Activated naive CD4-positive, alpha-beta T cell treated with anti-CD3 and anti-CD28 coated beads, Interleukin-2, amount 10 ng/mL, durations not matched to agents 7 days and 5 days (primary cell): ENCODE data around the gene ZC3H6.
A peak's percentile ranks its signal among the peaks of the same experiment; 100 is the strongest.
"Not testable (repeated sequence)": the region's sequence is repeated elsewhere in the genome, so short reads cannot be mapped to it uniquely, and the experiment has no call there.

ENCODE experiments used
- CTCF ChIA-PET: fragments of 350-600 bp; sonication (Branson Sonifier 250); formaldehyde crosslinking; loops from one replicate; lab custom pipeline; 2021; ENCODE audit warnings: antibody characterized with exemption; lab: Charles Lee
- DNase-seq: peaks from one replicate; pipeline ENCODE4 v3.0.0-alpha.2; 2020
- H3K27ac Mint-ChIP-seq: one replicate; pipeline ENCODE4 v1.8.0; 2021; ENCODE audit warnings: mild to moderate bottlenecking, moderate library complexity, mixed read lengths
- H3K27me3 Mint-ChIP-seq: one replicate; pipeline ENCODE4 v1.8.0; 2021; ENCODE audit warnings: mild to moderate bottlenecking, mixed read lengths
- H3K36me3 Mint-ChIP-seq: one replicate; pipeline ENCODE4 v1.8.0; 2021; ENCODE audit warnings: mixed read lengths
- H3K4me1 Mint-ChIP-seq: one replicate; pipeline ENCODE4 v1.8.0; 2021; ENCODE audit warnings: mixed read lengths
- H3K4me3 Mint-ChIP-seq: one replicate; pipeline ENCODE4 v1.8.0; 2021; ENCODE audit warnings: mild to moderate bottlenecking, moderate library complexity, mixed read lengths
- H3K9me3 Mint-ChIP-seq: one replicate; pipeline ENCODE4 v1.8.0; 2021; ENCODE audit warnings: mixed read lengths

Gene ZC3H6

DNA sequence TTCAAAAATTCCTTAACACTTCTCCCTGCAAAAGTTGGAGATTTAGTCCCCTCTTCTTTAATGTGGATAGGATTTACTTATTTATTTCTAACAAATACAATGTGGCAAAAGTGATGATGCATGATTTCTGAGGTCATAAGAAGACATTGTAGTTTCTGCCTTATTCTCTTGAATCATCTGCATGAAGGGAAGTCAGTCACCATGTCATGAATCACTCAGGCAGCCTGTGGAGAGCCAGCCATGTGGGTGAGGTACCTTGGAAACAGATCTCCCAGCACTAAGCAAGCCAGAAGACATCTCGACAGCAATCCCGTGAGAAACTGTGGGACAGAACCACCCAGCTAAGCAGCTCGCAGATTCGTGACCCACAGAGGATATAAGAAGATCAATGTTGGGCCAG is 17.8 kb upstream of the ZC3H6 start:
- Mint-ChIP-seq H3K9me3 (no peaks in the 10 kb centered on the region), H3K27me3 (peaks cover 4% of the 10 kb centered on the region), H3K4me1 (peaks cover 34% of the 10 kb centered on the region), H3K36me3 (peaks cover 9% of the 10 kb centered on the region), H3K4me3 (no peak overlapping the region), H3K27ac (no peak overlapping the region)
- CTCF ChIA-PET: no interaction called here
- DNase-seq: no peak

DNA sequence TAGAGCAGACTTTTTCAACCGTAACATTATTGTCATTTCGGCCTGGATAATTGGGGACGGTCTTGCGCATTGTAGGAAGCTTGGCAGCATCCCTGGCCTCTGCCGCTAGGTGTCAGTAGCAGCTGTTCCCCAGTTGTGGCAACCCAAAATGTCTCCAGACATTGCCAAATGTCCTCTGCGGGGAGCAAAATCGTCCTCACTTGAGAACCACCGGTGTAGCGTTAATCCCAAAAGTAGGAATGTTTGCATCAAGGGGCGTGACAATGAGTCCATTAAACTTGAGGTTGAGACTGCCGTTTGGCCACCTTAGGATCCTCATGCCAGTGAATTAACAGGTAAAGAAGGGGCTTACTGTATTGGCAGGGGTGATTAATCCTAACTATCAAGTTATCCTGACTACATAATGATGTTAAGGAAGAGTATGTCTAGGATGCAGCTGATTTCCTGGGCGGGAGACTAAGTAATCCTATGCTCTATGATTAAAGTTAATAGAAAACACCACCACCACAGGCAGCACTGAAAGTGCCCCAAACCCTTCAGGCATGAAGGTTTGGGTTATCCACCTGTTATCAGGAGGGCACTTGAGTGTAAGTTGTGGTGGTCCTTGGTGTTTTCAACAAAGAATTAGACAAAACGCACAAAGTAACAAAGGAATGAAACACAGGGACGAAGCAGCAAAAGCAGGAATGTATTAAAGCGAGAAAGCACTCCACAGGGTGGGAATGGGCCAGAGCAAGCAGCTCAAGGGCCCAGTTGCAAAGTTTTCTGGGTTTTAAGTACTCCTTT is 15.7 kb upstream of the ZC3H6 start:
- H3K4me3 Mint-ChIP-seq: peak overlapping the region; percentile 36
- CTCF ChIA-PET: interaction anchor here (1.0 to 2.7 kb wide), 9 partner anchors 9 to 138 kb away, joined by 3 to 23 read pairs (median 5); no protein-coding TSS in a partner anchor
- peaks cover 9% of the 10 kb centered on the region for H3K27me3 Mint-ChIP-seq
- peaks cover 1% of the 10 kb centered on the region for H3K36me3 Mint-ChIP-seq
- H3K4me1 Mint-ChIP-seq: peaks cover 21% of the 10 kb centered on the region
- DNase-seq: peak; percentile 90
- H3K9me3 Mint-ChIP-seq: no peaks in the 10 kb centered on the region
- H3K27ac Mint-ChIP-seq: no peak overlapping the region

DNA sequence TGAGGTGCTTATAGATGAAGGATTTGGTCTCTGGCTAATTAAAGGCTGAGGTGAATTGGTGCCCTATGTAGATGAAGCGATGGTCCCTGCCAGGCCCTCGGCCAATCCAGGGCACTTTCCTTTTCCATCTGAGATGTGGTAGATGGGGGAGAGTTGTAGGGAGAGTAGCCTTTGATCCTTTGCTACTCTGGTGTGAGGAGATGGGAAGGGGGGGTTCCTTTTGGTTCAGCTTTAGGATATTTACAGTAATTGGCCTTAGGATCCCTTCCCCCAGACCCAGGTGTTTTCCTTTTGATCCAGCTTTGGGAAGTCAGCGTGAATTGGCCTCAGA is 15.1 kb upstream of the ZC3H6 start:
- H3K4me1 Mint-ChIP-seq: peaks cover 21% of the 10 kb centered on the region
- CTCF ChIA-PET: interaction anchor here (1.0 to 2.7 kb wide), 7 partner anchors 9 to 172 kb away, joined by 3 to 23 read pairs (median 5); no protein-coding TSS in a partner anchor
- H3K27ac Mint-ChIP-seq: no peak overlapping the region
- no peak overlapping the region for H3K4me3 Mint-ChIP-seq
- no peaks in the 10 kb centered on the region for H3K9me3 Mint-ChIP-seq
- peaks cover 9% of the 10 kb centered on the region for H3K27me3 Mint-ChIP-seq
- DNase-seq: no peak
- H3K36me3 Mint-ChIP-seq: peaks cover 1% of the 10 kb centered on the region

- H3K27ac Mint-ChIP-seq: no peak overlapping the region
- CTCF ChIA-PET: no interaction called here
- H3K4me3 Mint-ChIP-seq: no peak overlapping the region
- DNase-seq: no peak
- no peaks in the 10 kb centered on the region for H3K9me3 Mint-ChIP-seq
- H3K27me3 Mint-ChIP-seq: peaks cover 21% of the 10 kb centered on the region
- peaks cover 9% of the 10 kb centered on the region for H3K4me1 Mint-ChIP-seq
- H3K36me3 Mint-ChIP-seq: peaks cover 1% of the 10 kb centered on the region
These were observed 12.5 kb upstream of the ZC3H6 start for GRCh38 chr2:112262876-112263275.

DNA sequence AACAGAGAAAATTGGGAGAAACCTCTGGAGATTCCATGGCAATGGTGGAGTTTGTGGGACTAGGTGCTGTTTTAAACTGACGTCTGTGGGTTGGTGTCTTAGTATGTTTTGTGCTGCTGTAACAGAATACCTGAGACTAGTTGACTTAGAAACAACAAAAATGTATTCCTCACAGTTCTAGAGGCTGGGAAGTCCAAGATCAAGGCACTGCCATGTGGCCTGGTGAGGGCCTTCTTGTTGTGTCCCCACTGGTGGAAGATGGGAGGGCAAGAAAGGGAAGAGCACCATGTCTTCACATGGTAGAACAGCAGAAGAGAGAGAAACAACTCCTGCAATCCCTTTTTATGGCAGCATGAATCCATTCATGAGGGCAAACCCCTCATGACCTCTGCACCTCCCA is 6.8 kb upstream of the ZC3H6 start:
- Mint-ChIP-seq H3K36me3 (peaks cover 6% of the 10 kb centered on the region), H3K4me1 (peaks cover 3% of the 10 kb centered on the region)

DNA sequence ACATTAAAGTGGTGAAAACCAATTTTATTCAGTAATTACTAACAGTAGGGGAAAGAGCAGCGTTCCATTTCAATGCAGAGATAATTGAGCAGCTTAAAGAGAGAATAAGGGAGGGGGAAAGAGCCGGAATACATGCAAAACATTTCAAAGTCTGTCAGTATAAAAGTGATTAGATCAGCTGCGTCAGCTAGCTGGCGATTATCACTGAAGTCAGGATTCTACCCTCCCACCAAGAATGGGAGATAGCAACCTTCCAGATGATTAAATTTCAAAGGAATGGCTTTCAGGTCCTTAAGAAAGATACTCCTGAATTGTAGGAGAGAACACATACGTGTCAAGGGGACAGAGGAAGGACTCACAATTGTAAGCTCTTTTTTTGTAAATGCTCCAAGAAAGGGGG is 2.7 kb upstream of the ZC3H6 start:
- Mint-ChIP-seq H3K4me3 (no peak overlapping the region), H3K36me3 (peaks cover 6% of the 10 kb centered on the region), H3K9me3 (peaks cover 2% of the 10 kb centered on the region), H3K4me1 (peaks cover 17% of the 10 kb centered on the region), H3K27ac (no peak overlapping the region), H3K27me3 (peaks cover 15% of the 10 kb centered on the region)
- CTCF ChIA-PET: no interaction called here
- DNase-seq: no peak

More for the DNA sequence above, 6.8 kb upstream of the ZC3H6 start:
- H3K4me3 Mint-ChIP-seq: no peak overlapping the region
- peaks cover 2% of the 10 kb centered on the region for H3K9me3 Mint-ChIP-seq
- no peak for DNase-seq
- CTCF ChIA-PET: interaction anchor here (1.9 kb wide), 1 partner anchor 9 kb away, joined by 4 read pairs; no protein-coding TSS in a partner anchor
- H3K27ac Mint-ChIP-seq: no peak overlapping the region
- H3K27me3 Mint-ChIP-seq: peaks cover 22% of the 10 kb centered on the region

DNA sequence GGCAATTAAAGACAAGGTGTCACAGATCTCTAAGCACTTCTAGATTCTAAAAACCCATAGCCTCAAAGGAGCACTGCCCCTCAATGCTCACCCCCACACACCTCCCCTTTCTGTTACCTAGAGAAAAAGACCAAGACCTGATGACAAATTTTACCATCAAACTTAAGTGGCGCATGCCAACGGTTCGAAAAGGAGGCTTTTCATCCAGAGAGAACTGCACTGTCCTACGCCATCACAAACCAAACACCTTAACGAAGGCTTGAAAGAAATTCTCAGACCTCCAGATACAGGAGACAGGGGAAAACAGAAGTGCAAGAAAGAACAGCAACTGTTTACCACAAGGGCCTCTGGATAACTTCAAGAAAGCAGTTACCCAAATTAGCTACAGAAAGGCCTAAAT is 2.0 kb upstream of the ZC3H6 start:
- CTCF ChIA-PET: interaction anchor here (0.8 kb wide), 1 partner anchor 14 kb away, joined by 5 read pairs; no protein-coding TSS in a partner anchor
- Mint-ChIP-seq H3K36me3 (peaks cover 3% of the 10 kb centered on the region), H3K27me3 (peaks cover 10% of the 10 kb centered on the region), H3K9me3 (peaks cover 2% of the 10 kb centered on the region), H3K4me3 (no peak overlapping the region), H3K27ac (peak overlapping the region; percentile 60), H3K4me1 (peaks cover 21% of the 10 kb centered on the region)
- no peak for DNase-seq

DNA sequence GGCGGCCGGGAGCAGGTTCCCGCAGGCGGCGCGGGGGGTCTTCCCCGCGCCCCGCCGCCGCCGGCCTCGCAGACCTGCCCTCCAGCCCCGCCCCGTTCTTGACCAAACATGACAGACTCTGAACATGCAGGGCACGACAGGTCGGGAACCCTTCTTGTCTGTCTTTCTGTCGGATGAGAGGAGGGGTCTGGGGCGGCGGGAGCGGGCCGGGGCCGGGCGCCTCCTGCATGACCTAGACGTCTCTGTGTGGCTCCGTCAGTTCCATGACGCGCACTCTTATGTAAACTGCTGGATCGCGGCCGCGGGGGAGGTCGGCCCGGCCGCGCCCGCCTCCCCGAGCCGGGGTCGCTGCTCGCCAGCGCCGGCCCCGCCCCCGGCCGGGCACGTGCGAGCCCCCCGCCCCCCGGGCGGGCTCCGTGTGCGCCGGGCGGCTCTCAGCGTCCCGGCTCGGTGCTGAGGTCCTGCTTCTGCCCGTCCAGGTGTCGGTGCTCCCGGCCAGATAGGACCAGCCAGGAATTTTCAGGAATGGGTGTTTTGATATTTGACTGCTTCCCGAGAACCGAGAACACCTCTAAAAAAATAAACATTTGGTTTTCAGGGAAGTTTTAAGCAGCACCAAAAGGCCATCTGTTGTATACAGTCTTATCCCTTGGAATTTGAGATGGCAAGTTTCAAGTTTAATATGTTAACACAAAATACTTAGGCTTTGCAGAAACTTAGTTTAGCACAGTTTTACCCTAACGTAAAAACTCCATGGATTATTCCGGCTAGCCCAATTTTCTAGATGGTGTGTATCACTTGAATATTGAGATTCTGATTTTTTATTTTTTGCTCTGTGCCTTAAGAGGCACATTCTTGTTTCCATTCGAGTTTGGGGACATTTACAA is 733 bp downstream of the ZC3H6 start:
- Mint-ChIP-seq H3K4me1 (peaks cover 21% of the 10 kb centered on the region), H3K27me3 (peaks cover 5% of the 10 kb centered on the region), H3K27ac (peak overlapping the region; percentile 98), H3K4me3 (peak overlapping the region; percentile 89), H3K36me3 (no peaks in the 10 kb centered on the region), H3K9me3 (no peaks in the 10 kb centered on the region)
- CTCF ChIA-PET: no interaction called here
- peak; percentile 86 for DNase-seq

- Mint-ChIP-seq H3K9me3 (no peaks in the 10 kb centered on the region), H3K27me3 (peaks cover 5% of the 10 kb centered on the region), H3K27ac (no peak overlapping the region), H3K4me1 (peaks cover 21% of the 10 kb centered on the region), H3K4me3 (peak overlapping the region; percentile 89), H3K36me3 (no peaks in the 10 kb centered on the region)
- CTCF ChIA-PET: no interaction called here
- DNase-seq: no peak
These were observed 1.6 kb downstream of the ZC3H6 start for GRCh38 chr2:112276954-112277353.

- no peak overlapping the region for H3K4me3 Mint-ChIP-seq
- H3K27me3 Mint-ChIP-seq: peaks cover 5% of the 10 kb centered on the region
- no peaks in the 10 kb centered on the region for H3K36me3 Mint-ChIP-seq
- H3K9me3 Mint-ChIP-seq: no peaks in the 10 kb centered on the region
- CTCF ChIA-PET: no interaction called here
- DNase-seq: no peak
- H3K4me1 Mint-ChIP-seq: peaks cover 21% of the 10 kb centered on the region
- H3K27ac Mint-ChIP-seq: no peak overlapping the region
These were observed 2.3 kb downstream of the ZC3H6 start for GRCh38 chr2:112277596-112278220.

GRCh38 chr2:112282066-112282465 is 6.7 kb downstream of the ZC3H6 start:
- H3K27ac Mint-ChIP-seq, H3K36me3 Mint-ChIP-seq, H3K9me3 Mint-ChIP-seq, CTCF ChIA-PET, H3K4me3 Mint-ChIP-seq, DNase-seq, H3K4me1 Mint-ChIP-seq, H3K27me3 Mint-ChIP-seq: not testable (repeated sequence)

- CTCF ChIA-PET, H3K36me3 Mint-ChIP-seq, DNase-seq, H3K4me1 Mint-ChIP-seq, H3K27ac Mint-ChIP-seq, H3K27me3 Mint-ChIP-seq, H3K4me3 Mint-ChIP-seq, H3K9me3 Mint-ChIP-seq: not testable (repeated sequence)
These were observed 8.1 kb downstream of the ZC3H6 start for GRCh38 chr2:112283535-112283934.

DNA sequence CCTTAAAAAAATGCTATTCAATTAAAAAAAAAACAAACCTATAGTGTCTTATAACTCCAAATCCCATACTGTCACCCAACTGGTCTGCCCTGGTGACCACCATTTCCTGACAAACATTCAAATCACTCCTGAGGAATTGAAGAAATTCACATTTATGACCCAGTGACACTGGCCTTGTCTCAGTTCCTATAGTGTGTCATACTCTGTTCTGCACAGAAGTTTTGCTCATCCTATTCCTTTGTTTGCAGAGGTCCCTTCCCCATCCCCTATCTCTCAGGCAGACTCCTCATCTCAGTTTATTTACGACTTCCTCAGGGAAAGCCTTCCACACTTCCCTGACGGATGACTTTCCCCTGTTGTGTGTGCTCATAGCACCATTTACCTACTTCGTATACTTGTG is 14.7 kb downstream of the ZC3H6 start:
- Mint-ChIP-seq H3K9me3 (no peaks in the 10 kb centered on the region), H3K4me3 (no peak overlapping the region), H3K4me1 (no peaks in the 10 kb centered on the region), H3K36me3 (no peaks in the 10 kb centered on the region), H3K27ac (no peak overlapping the region), H3K27me3 (no peaks in the 10 kb centered on the region)
- no peak for DNase-seq
- CTCF ChIA-PET: no interaction called here

- no peaks in the 10 kb centered on the region for H3K9me3 Mint-ChIP-seq
- H3K4me3 Mint-ChIP-seq: no peak overlapping the region
- DNase-seq: no peak
- CTCF ChIA-PET: interaction anchor here (0.7 to 1.2 kb wide), 3 partner anchors 41 to 411 kb away, joined by 3 read pairs; no protein-coding TSS in a partner anchor
- no peak overlapping the region for H3K27ac Mint-ChIP-seq
- H3K27me3 Mint-ChIP-seq: no peaks in the 10 kb centered on the region
- no peaks in the 10 kb centered on the region for H3K4me1 Mint-ChIP-seq
- H3K36me3 Mint-ChIP-seq: no peaks in the 10 kb centered on the region
These were observed 15.3 kb downstream of the ZC3H6 start for GRCh38 chr2:112290648-112291047.
